Kidney (tissue), 14 donors: Measurements from ENCODE around the gene CLIC5. TPM values are rescaled to one million over a fixed set of nuclear protein-coding genes. Genes with fewer than 3 reads are reported as not detected.

Experiments used
- DNase-seq, 5 donors: peaks; one replicate each; pipeline ENCODE4 v3.0.0-alpha.2; 2013 to 2020
- FAIRE-seq: peaks from 2 replicates; lab custom pipeline; 2012; peaks lifted over from hg19 to GRCh38; lab: Jason Lieb, UNC
- H3K27ac ChIP-seq, 2 donors: one replicate each; pipeline ENCODE4 v1.7.0; 2013; ENCODE audit warnings: low read depth in 2 of 2, low read length in 2 of 2, inconsistent platforms in 1 of 2
- H3K27me3 ChIP-seq: one replicate; pipeline ENCODE4 v1.7.1; 2013; ENCODE audit warnings: low read length, inconsistent platforms; ENCODE audit not compliant: control insufficient read depth, insufficient read depth
- H3K36me3 ChIP-seq, 3 donors: one replicate each; pipeline versions ENCODE4 v1.7.0 to v1.7.1; 2013; ENCODE audit warnings: low read length in 3 of 3, control low read depth in 1 of 3, inconsistent platforms in 1 of 3; ENCODE audit not compliant: insufficient read depth in 3 of 3, control insufficient read depth in 2 of 3
- H3K4me1 ChIP-seq, 3 donors: one replicate each; pipeline versions ENCODE4 v1.7.0 to v1.7.1; 2013; ENCODE audit warnings: low read length in 3 of 3, inconsistent platforms in 1 of 3, low read depth in 1 of 3; ENCODE audit not compliant: control insufficient read depth in 2 of 3, insufficient read depth in 2 of 3
- H3K4me3 ChIP-seq, 3 donors: one replicate each; pipeline versions ENCODE4 v1.7.0 to v1.8.1; 2013; ENCODE audit warnings: low read length in 3 of 3, control low read depth in 1 of 3, inconsistent platforms in 1 of 3
- H3K9ac ChIP-seq, 3 donors: one replicate each; pipeline versions ENCODE4 v1.7.0 to v1.7.1; 2013; ENCODE audit warnings: low read length in 3 of 3, control low read depth in 1 of 3, inconsistent platforms in 1 of 3
- H3K9me3 ChIP-seq, 3 donors: one replicate each; pipeline versions ENCODE4 v1.7.0 to v1.7.1; 2013; ENCODE audit warnings: low read length in 3 of 3, control low read depth in 1 of 3, inconsistent platforms in 1 of 3; ENCODE audit not compliant: control insufficient read depth in 2 of 3, insufficient read depth in 1 of 3
- CTCF ChIP-seq: IDR thresholded peaks from 3 replicates; pipeline ENCODE4 v1.5.1; 2012; ENCODE audit warnings: mild to moderate bottlenecking, moderate library complexity, borderline replicate concordance; ENCODE audit not compliant: insufficient read depth; ENCODE audit errors: extremely low read depth
- intact Hi-C: fragments of 100-400 bp; cut with DNase I; formaldehyde crosslinking; loops from one replicate; pipeline ENCODE4 v1.11.1; 2022
- polyA plus RNA-seq: library from polyadenylated mRNA; stranded (reverse); fragments of 350-450 nt; fragmentation: Illumina TruSeq; extraction: RNeasy Lipid Tissue Mini Kit (QIAGEN cat#74804); gene quantifications from one replicate; pipeline ENCODE4 v1.2.3, GENCODE V29; 2014; ENCODE audit warnings: low read depth, low replicate concordance; ENCODE audit not compliant: insufficient read depth
- total RNA-seq: library from RNA; stranded (reverse); fragmentation: NEBNext Ultra II Directional; extraction: Animal tissue kit (Norgen Biotek cat#: 25700); gene quantifications from one replicate; pipeline ENCODE4 v1.2.1, GENCODE V29; 2021
- donor health status: control.
- donor health status: control.
- donor health status: control.
- donor health status: control.
- donor health status: control.
- donor health status: DM: yes; HTN: yes; CAD: no.
- donor health status: Normal renal cell carcinoma (clear cell type).

CLIC5 gene
- total and polyA plus RNA-seq, 2 donors from 2014 or later, result 7.4 to 54.3 TPM

- intact Hi-C loops, result no loop called here
- no peak for TF ChIP-seq CTCF
- Histone ChIP-seq H3K27ac (no peak overlapping the region), H3K4me3 (no peak overlapping the region), H3K36me3 (no peaks in the 10 kb centered on the region), H3K9ac (no peak overlapping the region), H3K4me1 (peaks cover 0 to 5% (median 3%) of the 10 kb centered on the region in 3 donors), H3K9me3 (no peaks in the 10 kb centered on the region), H3K27me3 (no peaks in the 10 kb centered on the region)
- DNase-seq (no peak), FAIRE-seq (no peak)
Measured at GRCh38 chr6:45967363-45967762, 48.3 kb downstream of the CLIC5 start.

- no peak for DNase-seq
- H3K27me3 ChIP-seq, result no peaks in the 10 kb centered on the region
- intact Hi-C loops, result no loop called here
- H3K27ac ChIP-seq, result peak overlapping the region in 1 of 2 donors; percentile 42
- H3K4me1 ChIP-seq, result peaks cover 0 to 5% (median 3%) of the 10 kb centered on the region in 3 donors
- no peaks in the 10 kb centered on the region for H3K36me3 ChIP-seq
- FAIRE-seq, result no peak
- H3K9me3 ChIP-seq, result no peaks in the 10 kb centered on the region
- TF ChIP-seq CTCF, result no peak
- no peak overlapping the region for H3K4me3 ChIP-seq
- no peak overlapping the region for H3K9ac ChIP-seq
Measured at GRCh38 chr6:45966797-45967196, 48.9 kb downstream of the CLIC5 start.

GRCh38 chr6:45966340-45966739, 49.3 kb downstream of the CLIC5 start:
- no peaks in the 10 kb centered on the region for H3K36me3 ChIP-seq
- H3K27me3 ChIP-seq, result no peaks in the 10 kb centered on the region
- FAIRE-seq, result no peak
- H3K4me1 ChIP-seq, result peaks cover 0 to 5% (median 3%) of the 10 kb centered on the region in 3 donors
- intact Hi-C loops, result no loop called here
- no peaks in the 10 kb centered on the region for H3K9me3 ChIP-seq
- no peak for TF ChIP-seq CTCF
- no peak overlapping the region for H3K27ac ChIP-seq
- no peak overlapping the region for H3K4me3 ChIP-seq
- no peak overlapping the region for H3K9ac ChIP-seq
- no peak for DNase-seq

GRCh38 chr6:45965792-45966191, 49.9 kb downstream of the CLIC5 start:
- no peak overlapping the region for H3K9ac ChIP-seq
- no peak overlapping the region for H3K27ac ChIP-seq
- no peak overlapping the region for H3K4me3 ChIP-seq
- FAIRE-seq (no peak), DNase-seq (no peak)
- H3K27me3 ChIP-seq, result no peaks in the 10 kb centered on the region
- no peak for TF ChIP-seq CTCF
- no peaks in the 10 kb centered on the region for H3K9me3 ChIP-seq
- H3K4me1 ChIP-seq, result peaks cover 0 to 8% (median 5%) of the 10 kb centered on the region in 3 donors
- no peaks in the 10 kb centered on the region for H3K36me3 ChIP-seq
- intact Hi-C loops, result no loop called here
